GM12875 (cell line): ENCODE data around the gene MRPS9.

Source experiments
- H3K4me3 ChIP-seq: one replicate; pipeline ENCODE4 v1.5.1; 2011; ENCODE audit warnings: low read depth, low read length, control low read depth
- TF ChIP-seq, protein P1 (sequence below): IDR thresholded peaks from 2 replicates; pipeline ENCODE4 v1.5.1; 2011; ENCODE audit warnings: low read depth, mild to moderate bottlenecking, control low read depth, inconsistent platforms, low read length, moderate library complexity, borderline replicate concordance; ENCODE audit not compliant: insufficient read depth

MRPS9 gene

DNA sequence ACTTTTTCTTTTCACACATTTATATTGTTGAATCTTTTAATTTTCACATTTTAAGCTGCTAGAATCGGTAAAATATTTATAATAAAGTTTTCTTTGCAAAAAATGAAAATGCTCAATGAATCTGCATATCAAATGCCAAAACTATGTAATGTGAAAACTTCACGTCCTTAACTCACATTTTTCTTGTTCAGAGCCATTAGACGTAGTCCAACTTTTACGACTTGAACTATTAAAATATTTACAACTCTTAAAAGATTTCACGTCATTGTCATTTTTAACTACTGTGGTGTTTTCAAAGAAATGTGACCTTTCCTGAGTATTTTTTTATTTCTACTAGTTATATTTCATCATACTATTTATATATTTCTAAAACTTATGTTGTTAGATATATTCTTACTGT, 54.9 kb downstream of the MRPS9 start:
- no peak overlapping the region for H3K4me3 ChIP-seq

DNA sequence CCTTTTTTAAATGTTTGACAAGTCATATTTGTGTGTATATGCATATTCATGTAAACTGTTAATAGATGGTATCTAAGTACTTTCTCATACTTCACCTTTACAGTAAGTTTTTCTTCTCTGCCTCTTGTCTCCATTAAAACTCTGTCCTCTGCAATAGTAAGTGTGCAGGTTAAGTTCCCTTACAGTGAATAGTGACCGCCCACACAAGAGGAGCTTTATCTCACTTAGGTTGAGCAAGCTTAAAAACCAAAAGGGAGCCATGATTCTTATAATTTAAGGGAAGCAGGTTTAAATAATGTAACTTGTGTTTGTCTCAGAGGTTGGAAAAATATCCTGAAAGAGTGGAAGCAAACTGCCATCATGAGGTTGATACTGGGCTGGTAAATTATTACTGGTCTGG, 61.3 kb downstream of the MRPS9 start:
- TF ChIP-seq, protein P1, sequence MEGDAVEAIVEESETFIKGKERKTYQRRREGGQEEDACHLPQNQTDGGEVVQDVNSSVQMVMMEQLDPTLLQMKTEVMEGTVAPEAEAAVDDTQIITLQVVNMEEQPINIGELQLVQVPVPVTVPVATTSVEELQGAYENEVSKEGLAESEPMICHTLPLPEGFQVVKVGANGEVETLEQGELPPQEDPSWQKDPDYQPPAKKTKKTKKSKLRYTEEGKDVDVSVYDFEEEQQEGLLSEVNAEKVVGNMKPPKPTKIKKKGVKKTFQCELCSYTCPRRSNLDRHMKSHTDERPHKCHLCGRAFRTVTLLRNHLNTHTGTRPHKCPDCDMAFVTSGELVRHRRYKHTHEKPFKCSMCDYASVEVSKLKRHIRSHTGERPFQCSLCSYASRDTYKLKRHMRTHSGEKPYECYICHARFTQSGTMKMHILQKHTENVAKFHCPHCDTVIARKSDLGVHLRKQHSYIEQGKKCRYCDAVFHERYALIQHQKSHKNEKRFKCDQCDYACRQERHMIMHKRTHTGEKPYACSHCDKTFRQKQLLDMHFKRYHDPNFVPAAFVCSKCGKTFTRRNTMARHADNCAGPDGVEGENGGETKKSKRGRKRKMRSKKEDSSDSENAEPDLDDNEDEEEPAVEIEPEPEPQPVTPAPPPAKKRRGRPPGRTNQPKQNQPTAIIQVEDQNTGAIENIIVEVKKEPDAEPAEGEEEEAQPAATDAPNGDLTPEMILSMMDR = no peak
- no peak overlapping the region for H3K4me3 ChIP-seq

More for the DNA sequence above, 54.9 kb downstream of the MRPS9 start:
- TF ChIP-seq, protein P1 = no peak

DNA sequence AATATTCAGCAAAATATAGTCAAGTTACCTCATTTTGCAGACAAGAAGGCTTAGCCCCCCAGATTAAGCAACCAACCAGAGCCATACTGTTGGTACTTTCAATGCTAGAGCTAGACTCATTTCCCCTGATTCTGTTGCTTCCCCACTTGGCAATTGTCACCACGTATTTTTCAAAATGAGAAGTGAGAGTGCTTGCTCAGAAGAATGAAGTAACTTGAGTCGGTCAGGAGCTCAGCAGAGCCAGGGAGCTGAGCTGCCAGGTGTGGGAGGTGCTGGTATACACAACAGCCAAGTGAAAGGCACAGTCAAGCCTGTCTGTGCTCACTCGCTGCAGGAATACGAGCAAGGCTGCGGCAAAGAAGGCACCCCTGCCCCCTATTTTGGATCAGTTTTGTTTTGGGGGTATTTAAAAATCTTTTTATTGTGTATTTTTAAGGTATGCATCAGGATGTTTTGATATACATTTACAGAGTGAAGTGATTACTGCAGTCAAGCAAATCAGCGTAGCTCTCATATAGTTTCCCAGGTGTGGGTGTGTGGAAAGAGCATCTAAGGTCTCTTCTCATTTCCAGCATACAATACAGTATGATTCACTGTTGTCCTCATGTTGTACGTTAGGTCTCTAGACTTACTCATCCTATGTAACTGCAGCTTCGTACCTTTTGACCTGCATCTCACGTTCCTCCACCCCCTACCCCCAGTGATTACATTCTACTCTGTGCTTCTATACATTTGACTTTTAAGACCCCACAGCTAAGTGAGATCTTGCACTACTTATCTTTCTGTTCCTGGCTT, 62.4 kb downstream of the MRPS9 start:
- H3K4me3 ChIP-seq = no peak overlapping the region
- TF ChIP-seq, protein P1 = no peak

DNA sequence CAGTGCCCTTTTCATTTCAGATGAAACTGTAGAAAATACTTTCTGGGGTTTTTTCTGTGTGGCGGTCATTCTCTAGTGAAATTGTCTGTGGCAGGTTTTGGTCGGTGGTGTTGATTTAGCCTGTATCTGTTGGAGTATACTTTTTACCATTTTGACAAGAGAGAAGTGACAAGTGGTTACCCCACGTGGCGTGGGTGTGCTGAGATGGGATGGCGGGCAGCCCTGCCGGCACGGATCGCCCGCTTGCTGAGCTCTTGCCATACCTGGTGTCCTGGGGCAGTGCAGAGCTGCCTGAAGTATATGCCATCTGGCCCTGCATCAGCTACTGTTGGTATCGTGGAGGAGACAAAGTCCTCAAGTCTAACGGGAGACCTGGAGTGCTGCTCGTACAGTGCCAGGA, 64.1 kb downstream of the MRPS9 start:
- H3K4me3 ChIP-seq = no peak overlapping the region
- TF ChIP-seq, protein P1 = no peak

DNA sequence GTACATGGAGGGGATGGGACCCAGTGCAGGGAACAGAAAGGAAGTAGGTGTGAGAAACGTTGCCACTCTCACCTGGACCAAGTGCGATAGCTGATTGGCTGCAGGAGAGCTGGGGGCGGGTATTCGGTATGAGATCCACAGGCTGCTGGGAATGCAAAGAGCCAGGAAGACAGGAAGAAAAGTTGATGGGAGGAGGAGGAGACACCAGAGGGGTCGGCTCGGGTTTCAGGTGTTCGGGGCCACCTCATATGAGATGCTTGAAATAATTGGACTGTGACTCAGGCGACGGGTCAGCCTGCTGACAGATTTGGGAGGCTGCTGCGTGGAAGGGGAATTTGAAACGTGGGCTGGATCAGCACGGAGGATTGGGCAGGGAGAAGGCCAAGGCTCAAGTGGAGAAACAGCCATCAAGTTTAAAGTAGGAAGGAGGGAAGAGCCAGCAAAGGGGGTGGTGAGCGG, 65.1 kb downstream of the MRPS9 start:
- no peak overlapping the region for H3K4me3 ChIP-seq

DNA sequence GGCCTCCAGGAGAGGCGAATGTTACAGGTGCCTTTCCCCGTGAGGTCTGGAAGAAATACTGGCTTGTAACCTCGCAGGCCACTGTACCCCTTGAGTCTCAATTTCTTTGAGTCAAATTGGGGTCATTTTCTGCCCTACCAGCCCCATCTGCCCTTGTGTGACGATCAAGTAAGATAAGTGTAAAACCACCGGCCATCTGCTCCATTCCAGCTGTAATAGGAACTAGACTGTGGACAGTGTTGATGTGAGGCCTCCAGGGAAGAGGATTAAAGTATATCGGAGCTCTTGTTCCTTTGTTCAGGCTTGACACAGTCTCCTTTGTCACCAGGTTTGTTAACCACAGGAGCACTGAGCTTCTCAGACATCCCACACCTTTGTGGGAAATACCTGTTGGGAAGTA, 65.6 kb downstream of the MRPS9 start:
- TF ChIP-seq, protein P1 = no peak
- H3K4me3 ChIP-seq = no peak overlapping the region

More for the DNA sequence above, 65.1 kb downstream of the MRPS9 start:
- TF ChIP-seq, protein P1 = no peak

DNA sequence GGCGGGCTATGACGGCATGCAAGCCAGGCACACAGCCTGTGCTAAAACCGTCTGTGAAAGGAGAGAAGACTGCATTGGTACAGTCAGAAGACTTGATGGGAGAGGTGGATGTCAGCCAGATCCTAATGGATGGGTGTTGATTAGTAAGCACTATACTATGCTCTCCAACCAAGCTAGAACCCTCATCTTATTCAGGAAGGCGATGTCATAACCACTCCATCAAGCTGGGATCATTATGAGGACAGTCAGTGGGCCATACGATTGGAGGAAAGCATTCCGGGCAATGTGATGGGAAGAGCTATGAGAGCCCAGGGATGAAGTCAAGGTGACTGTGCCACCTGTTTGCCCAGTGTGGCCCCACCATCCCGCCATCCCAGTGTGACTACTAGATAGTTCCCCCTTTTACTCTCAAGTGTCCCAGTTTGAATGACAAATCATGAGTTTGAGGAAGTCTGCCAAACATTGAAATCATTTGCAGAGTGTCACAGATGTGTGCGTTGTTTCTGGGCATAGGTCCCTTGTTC, 66.4 kb downstream of the MRPS9 start:
- H3K4me3 ChIP-seq = no peak overlapping the region
- TF ChIP-seq, protein P1 = no peak
